Activated CD8-positive, alpha-beta memory T cell treated with anti-CD3 and anti-CD28 coated beads, Interleukin-2, amount 10 ng/mL, durations not matched to agents 7 days and 5 days (primary cell): ENCODE results near the gene FAF1. TPM values are rescaled to one million over a fixed set of nuclear protein-coding genes. Genes with fewer than 3 reads are reported as not detected.
"Not testable (repeated sequence)": the region's sequence is repeated elsewhere in the genome, so short reads cannot be mapped to it uniquely, and the experiment has no call there.

Experiments
- ATAC-seq: fragments of 150-1000 bp; cut with Tn5 transposase; one replicate; pipeline ENCODE4 v1.10.0; 2021; ENCODE audit warnings: moderate library complexity
- CTCF ChIA-PET: fragments of 350-600 bp; sonication (Branson Sonifier 250); formaldehyde crosslinking; loops from one replicate; lab custom pipeline; 2021; ENCODE audit warnings: antibody characterized with exemption; lab: Charles Lee
- DNase-seq: peaks from one replicate; pipeline ENCODE4 v3.0.0-alpha.2; 2020
- H3K27ac Mint-ChIP-seq: one replicate; pipeline ENCODE4 v1.8.0; 2021; ENCODE audit warnings: mild to moderate bottlenecking, mixed read lengths
- H3K27me3 Mint-ChIP-seq: one replicate; pipeline ENCODE4 v1.8.0; 2021; ENCODE audit warnings: mixed read lengths
- H3K36me3 Mint-ChIP-seq: one replicate; pipeline ENCODE4 v1.8.0; 2021; ENCODE audit warnings: mild to moderate bottlenecking, mixed read lengths
- H3K4me1 Mint-ChIP-seq: one replicate; pipeline ENCODE4 v1.8.0; 2021; ENCODE audit warnings: mixed read lengths
- H3K4me3 Mint-ChIP-seq: one replicate; pipeline ENCODE4 v1.8.0; 2021; ENCODE audit warnings: mild to moderate bottlenecking, moderate library complexity, mixed read lengths
- H3K9me3 Mint-ChIP-seq: one replicate; pipeline ENCODE4 v1.8.0; 2022; ENCODE audit warnings: low read depth, mixed read lengths
- total RNA-seq, 2 experiments: library from RNA; stranded (reverse); gene quantifications; one replicate each; pipeline ENCODE4 v1.2.3, GENCODE V29; 2021

Gene FAF1
- total RNA-seq, 2 experiments from 2014 or later = 84.4 to 94.4 TPM

DNA sequence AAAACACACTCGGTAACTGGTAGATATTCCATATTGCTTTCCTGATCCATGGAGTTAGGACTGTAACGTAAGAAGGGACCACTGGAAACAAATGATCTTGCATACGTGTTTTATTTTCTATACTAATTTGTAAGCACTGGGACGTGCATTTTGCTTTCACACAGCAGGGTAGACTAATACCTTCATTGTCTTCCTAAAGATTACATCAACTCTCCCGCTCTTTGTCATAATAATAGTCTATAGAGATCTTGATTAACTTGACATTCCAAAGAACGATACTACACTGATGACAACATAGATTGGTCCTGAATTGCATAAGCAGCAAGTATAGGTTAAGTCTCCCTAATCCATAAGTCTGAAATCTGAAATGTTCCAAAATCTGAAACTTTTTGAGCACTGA lies 166.5 kb downstream of the FAF1 start:
- H3K4me1 Mint-ChIP-seq = peaks cover 6% of the 10 kb centered on the region
- DNase-seq (no peak), ATAC-seq (no peak)
- no peaks in the 10 kb centered on the region for H3K27me3 Mint-ChIP-seq
- no peaks in the 10 kb centered on the region for H3K9me3 Mint-ChIP-seq
- no peak overlapping the region for H3K27ac Mint-ChIP-seq
- peaks cover 7% of the 10 kb centered on the region for H3K36me3 Mint-ChIP-seq
- CTCF ChIA-PET = interaction anchor here (0.6 kb wide), 1 partner anchor 165 kb away, joined by 3 read pairs; no protein-coding TSS in a partner anchor
- no peak overlapping the region for H3K4me3 Mint-ChIP-seq

DNA sequence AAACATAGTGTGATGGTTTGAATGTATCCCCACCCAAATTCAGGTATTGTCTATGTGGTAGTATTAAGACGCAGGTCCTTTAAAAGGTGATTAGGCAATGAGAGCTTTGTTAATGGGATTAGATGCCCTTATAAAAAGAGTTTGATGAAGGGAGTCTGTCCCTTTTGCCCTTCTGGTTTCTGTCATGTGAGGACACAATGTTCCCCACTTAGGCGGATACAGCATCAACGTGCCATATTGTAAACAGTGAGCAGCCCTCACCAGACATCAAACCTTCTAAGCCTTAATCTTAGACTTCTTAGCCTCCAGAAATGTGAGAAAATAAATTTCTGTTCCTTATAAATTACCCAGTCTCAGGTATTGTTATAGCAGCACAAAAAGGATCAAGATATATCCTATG lies 172.8 kb downstream of the FAF1 start:
- Mint-ChIP-seq H3K27ac (no peak overlapping the region), H3K27me3 (no peaks in the 10 kb centered on the region)

DNA sequence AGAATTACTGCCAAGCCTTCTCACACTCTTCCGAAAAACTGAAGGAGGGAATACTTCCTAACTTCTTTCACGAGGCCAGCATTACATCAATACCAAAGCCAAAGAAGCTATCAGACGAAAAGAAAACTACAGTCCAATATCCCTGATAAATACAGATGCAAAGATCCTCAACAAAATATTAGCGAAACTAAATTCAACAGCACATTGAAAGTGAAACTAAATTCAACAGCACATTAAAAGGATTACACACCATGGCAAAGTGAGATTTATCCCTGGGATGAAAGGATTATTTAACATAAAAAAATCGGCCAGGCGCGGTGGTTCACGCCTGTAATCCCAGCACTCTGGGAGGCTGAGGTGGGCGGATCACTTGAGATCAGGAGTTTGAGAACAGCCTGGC lies 176.8 kb downstream of the FAF1 start:
- CTCF ChIA-PET = no interaction called here
- peaks cover 5% of the 10 kb centered on the region for H3K4me1 Mint-ChIP-seq
- DNase-seq = no peak
- peaks cover 31% of the 10 kb centered on the region for H3K36me3 Mint-ChIP-seq
- H3K4me3 Mint-ChIP-seq = no peak overlapping the region
- no peak for ATAC-seq
- no peaks in the 10 kb centered on the region for H3K9me3 Mint-ChIP-seq
- H3K27ac Mint-ChIP-seq = no peak overlapping the region
- H3K27me3 Mint-ChIP-seq = no peaks in the 10 kb centered on the region

More for the DNA sequence above, 172.8 kb downstream of the FAF1 start:
- Mint-ChIP-seq H3K4me1 (peaks cover 5% of the 10 kb centered on the region), H3K9me3 (no peaks in the 10 kb centered on the region), H3K4me3 (no peak overlapping the region), H3K36me3 (peaks cover 24% of the 10 kb centered on the region)
- ATAC-seq (no peak), DNase-seq (no peak)
- CTCF ChIA-PET = interaction anchor here (1.1 to 1.4 kb wide), 2 partner anchors 12 to 13 kb away, joined by 3 to 4 read pairs; no protein-coding TSS in a partner anchor

DNA sequence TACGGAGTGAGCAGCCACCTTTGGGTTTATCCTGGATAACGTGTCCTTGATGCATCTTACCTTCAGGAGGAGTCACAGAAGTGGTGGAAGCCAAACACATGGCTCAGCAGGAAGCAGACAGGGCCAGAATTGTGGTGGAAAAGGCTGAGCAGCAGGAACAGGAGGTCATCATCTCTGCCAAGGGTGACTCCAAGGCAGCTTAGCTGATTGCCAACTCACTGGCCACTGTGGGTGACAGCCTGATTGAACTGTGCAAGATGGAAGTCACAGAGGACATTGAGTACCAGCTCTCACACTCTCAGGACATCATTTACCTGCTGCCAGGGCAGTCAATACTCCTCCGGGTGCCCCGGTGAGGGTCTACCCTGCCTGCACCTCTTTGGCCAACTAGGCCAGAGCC lies 179.3 kb downstream of the FAF1 start:
- Mint-ChIP-seq H3K27me3 (no peaks in the 10 kb centered on the region), H3K4me3 (no peak overlapping the region), H3K9me3 (no peaks in the 10 kb centered on the region), H3K27ac (no peak overlapping the region), H3K4me1 (peaks cover 5% of the 10 kb centered on the region), H3K36me3 (peaks cover 19% of the 10 kb centered on the region)
- DNase-seq (no peak), ATAC-seq (no peak)
- CTCF ChIA-PET = no interaction called here

DNA sequence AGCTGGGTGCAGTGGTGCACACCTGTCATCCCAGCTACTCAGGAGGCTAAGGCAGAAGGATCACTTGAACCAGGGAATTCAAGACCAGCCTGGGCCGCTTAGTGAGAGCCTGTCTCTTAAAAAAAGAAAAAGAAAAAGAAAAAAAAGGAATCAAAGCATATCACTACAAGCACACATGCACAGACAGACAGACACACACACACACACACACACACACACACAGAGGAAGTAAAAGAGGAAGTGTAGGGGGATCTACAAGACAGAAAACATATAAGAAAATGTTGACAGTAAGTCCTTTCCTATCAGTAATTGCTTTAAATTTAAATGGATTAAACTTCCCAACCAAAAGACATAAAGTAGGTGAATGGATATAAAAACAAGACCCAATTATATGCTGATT lies 180.3 kb downstream of the FAF1 start:
- CTCF ChIA-PET = interaction anchor here (8.3 kb wide), 1 partner anchor 411 kb away, joined by 69 read pairs; no protein-coding TSS in a partner anchor

DNA sequence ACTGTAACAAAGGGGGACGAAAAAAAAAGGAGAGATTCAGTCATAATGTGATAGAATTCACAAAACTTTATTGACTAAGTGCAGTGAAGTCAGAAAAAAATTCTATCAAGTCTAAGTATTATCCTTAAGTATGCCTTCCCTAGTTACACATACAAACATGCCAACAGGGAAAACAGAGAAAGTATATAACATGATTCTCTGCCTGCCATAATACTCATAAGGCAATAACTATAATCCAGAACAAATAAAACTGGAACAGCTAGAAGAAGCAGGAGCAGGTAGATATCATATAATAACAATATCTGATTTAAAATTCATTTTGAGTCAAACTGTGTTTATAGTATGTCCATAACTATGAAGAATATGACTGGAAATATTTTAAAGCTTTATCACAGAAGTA lies 184.3 kb downstream of the FAF1 start:
- CTCF ChIA-PET = interaction anchor here (0.7 to 8.3 kb wide), 4 partner anchors 178 to 415 kb away, joined by 4 to 69 read pairs (median 6); no protein-coding TSS in a partner anchor
- H3K4me3 Mint-ChIP-seq = no peak overlapping the region
- no peaks in the 10 kb centered on the region for H3K4me1 Mint-ChIP-seq
- no peaks in the 10 kb centered on the region for H3K9me3 Mint-ChIP-seq
- H3K36me3 Mint-ChIP-seq = peaks cover 8% of the 10 kb centered on the region
- no peaks in the 10 kb centered on the region for H3K27me3 Mint-ChIP-seq
- no peak for ATAC-seq
- H3K27ac Mint-ChIP-seq = no peak overlapping the region
- DNase-seq = no peak

More for the DNA sequence above, 180.3 kb downstream of the FAF1 start:
- Mint-ChIP-seq H3K36me3 (peaks cover 15% of the 10 kb centered on the region), H3K4me1 (peaks cover 5% of the 10 kb centered on the region), H3K4me3 (no peak overlapping the region), H3K9me3 (no peaks in the 10 kb centered on the region), H3K27ac (no peak overlapping the region), H3K27me3 (no peaks in the 10 kb centered on the region)
- ATAC-seq (no peak), DNase-seq (no peak)

DNA sequence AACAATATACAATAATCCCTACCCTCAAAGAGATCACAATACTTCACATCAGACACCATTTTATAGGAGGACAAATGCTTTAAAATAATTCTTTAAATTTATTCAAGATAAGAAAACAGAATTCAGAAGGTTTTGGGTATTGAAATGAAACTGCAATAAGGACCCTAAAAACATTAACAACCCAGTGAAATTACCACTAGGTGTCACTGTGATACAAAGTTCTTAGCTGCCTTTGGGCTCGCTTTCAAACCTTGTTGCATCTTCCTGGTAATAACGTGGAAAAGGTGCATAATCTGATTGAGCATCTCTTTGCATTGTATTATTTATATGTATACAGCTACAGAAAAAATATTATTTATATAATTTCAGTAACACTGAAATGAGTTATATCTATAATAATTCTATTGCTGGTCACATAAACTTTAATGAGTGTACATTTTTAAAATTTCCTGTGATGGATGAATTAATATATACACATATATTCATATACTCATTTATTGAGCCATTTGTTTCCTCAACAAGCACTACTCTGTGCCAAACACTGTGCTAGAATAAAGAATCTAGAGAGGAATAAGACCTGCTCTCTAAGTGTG lies 185.2 kb downstream of the FAF1 start:
- H3K4me1 Mint-ChIP-seq = no peaks in the 10 kb centered on the region
- no peaks in the 10 kb centered on the region for H3K27me3 Mint-ChIP-seq
- DNase-seq (no peak), ATAC-seq (no peak)
- no peaks in the 10 kb centered on the region for H3K36me3 Mint-ChIP-seq
- H3K4me3 Mint-ChIP-seq = no peak overlapping the region
- no peaks in the 10 kb centered on the region for H3K9me3 Mint-ChIP-seq
- no peak overlapping the region for H3K27ac Mint-ChIP-seq
- CTCF ChIA-PET = interaction anchor here (0.8 to 8.3 kb wide), 14 partner anchors 10 to 456 kb away, joined by 3 to 69 read pairs (median 4); no protein-coding TSS in a partner anchor

DNA sequence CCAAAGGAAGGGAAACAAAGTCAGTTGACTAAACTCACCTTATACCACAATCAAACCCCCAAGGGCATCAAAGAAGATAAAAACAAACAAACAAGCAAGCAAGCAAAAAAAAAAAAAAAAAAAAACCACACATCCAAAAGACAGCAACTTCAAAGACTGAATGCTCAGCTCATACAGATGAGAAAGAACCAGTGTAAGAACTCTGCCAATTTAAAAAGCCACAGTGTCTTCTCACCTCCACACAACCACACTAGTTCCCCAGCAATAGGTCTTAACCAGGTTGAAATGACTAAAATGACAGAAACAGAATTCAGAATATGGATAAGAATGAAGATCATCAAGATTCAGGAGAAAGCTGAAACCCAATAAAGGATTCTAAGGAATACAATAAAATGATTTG lies 193.4 kb downstream of the FAF1 start:
- H3K4me3 Mint-ChIP-seq = no peak overlapping the region

DNA sequence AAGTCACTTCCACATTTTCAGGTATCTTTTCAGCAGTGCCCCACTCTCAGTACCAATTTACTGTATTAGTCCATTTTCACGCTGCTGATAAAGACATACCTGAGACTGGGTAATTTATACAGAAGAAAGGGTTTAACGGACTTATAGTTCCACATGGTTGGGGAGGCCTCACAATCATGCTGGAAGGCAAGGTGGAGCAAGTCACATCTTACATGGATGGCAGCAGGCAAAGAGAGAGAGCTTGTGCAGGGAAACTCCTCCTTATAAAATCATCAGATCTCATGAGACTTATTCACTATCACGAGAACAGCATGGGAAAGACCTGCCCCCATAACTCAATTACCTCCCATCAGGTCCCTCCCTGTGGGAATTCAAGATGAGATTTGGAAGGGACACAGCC lies 203.5 kb downstream of the FAF1 start:
- Mint-ChIP-seq H3K9me3 (peaks cover 19% of the 10 kb centered on the region), H3K36me3 (peaks cover 43% of the 10 kb centered on the region)
- DNase-seq, H3K27me3 Mint-ChIP-seq, H3K4me1 Mint-ChIP-seq, H3K27ac Mint-ChIP-seq, H3K4me3 Mint-ChIP-seq, CTCF ChIA-PET, ATAC-seq: not testable (repeated sequence)

More for the DNA sequence above, 193.4 kb downstream of the FAF1 start:
- H3K4me1 Mint-ChIP-seq = peaks cover 9% of the 10 kb centered on the region
- H3K36me3 Mint-ChIP-seq = peaks cover 14% of the 10 kb centered on the region
- CTCF ChIA-PET = interaction anchor here (1.1 to 1.2 kb wide), 2 partner anchors 106 to 422 kb away, joined by 3 read pairs; no protein-coding TSS in a partner anchor
- DNase-seq = no peak
- H3K27me3 Mint-ChIP-seq = no peaks in the 10 kb centered on the region
- H3K27ac Mint-ChIP-seq = no peak overlapping the region
- no peak for ATAC-seq
- peaks cover 2% of the 10 kb centered on the region for H3K9me3 Mint-ChIP-seq

DNA sequence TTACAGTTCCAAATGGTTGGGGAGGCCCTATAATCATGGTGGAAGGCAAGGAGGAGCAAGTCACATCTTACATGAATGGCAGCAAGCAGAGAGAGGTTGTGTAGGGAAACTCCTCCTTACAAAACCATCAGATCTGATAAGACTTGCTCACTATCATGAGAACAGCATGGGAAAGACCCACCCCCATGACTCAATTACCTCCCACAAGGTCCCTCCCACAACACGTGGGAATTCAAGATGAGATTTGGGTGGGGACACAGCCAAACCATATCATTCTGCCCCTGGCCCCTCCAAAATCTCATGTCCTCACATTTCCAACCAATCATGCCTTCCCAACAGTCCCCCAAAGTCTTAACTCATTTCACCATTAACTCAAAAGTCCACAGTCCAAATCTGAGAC lies 205.3 kb downstream of the FAF1 start:
- not testable (repeated sequence) for H3K27ac Mint-ChIP-seq, ATAC-seq, H3K4me3 Mint-ChIP-seq, DNase-seq, H3K4me1 Mint-ChIP-seq, H3K27me3 Mint-ChIP-seq
- CTCF ChIA-PET = interaction anchor here (0.7 kb wide), 1 partner anchor 20 kb away, joined by 3 read pairs; no protein-coding TSS in a partner anchor
- H3K9me3 Mint-ChIP-seq = peaks cover 17% of the 10 kb centered on the region
- H3K36me3 Mint-ChIP-seq = peaks cover 36% of the 10 kb centered on the region

DNA sequence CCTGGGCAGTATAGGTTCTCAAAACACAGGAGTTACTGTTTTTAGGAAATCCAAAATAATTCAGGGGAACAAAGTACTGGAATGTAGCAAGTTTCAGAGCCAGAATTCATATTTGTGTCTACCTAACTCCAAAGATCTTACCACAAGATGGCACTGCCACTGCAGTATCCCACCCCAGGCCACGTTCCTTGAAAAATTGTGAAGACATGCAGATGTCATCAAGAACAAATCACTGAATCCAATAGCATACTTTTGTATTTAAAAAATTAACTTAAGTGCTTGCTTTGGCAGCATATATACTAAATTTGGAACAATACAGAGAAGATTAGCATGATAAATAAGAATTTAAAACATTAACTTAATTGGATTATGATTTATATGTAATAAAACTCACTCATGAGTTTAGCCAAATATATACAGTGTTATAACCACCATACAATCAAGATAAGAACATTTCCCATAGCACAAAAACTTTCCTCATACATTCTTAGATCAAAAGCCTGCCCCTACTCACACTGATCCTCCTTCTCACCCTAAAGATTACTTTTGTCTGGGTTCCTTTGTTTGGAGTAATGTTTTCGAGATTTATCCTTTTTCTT lies 209.9 kb downstream of the FAF1 start:
- Mint-ChIP-seq H3K27ac (no peak overlapping the region), H3K4me1 (no peaks in the 10 kb centered on the region), H3K36me3 (peaks cover 13% of the 10 kb centered on the region), H3K4me3 (no peak overlapping the region), H3K9me3 (peaks cover 2% of the 10 kb centered on the region), H3K27me3 (no peaks in the 10 kb centered on the region)
- DNase-seq = no peak
- no peak for ATAC-seq
- CTCF ChIA-PET = interaction anchor here (0.7 to 1.1 kb wide), 2 partner anchors 436 to 439 kb away, joined by 3 to 4 read pairs; no protein-coding TSS in a partner anchor

DNA sequence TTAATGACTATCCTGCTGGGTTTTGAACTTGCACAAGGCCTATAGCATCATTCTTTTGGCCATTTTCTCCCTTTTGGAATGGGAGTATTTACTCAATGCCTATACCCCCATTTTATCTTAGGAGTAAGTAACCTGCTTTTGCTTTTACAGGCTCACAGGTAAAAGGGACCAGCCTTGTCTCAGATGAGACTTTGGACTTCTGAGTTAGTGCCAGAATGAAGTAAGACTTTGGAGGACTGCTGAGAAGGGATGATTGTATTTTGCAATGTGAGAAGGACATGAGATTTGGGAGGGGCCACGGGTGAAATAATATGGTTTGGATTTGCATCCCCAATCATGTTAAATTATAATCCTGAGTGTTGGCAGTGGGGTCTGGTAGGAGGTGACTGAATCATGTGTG lies 212.7 kb downstream of the FAF1 start:
- CTCF ChIA-PET = no interaction called here
- no peaks in the 10 kb centered on the region for H3K27me3 Mint-ChIP-seq
- no peak for ATAC-seq
- H3K36me3 Mint-ChIP-seq = peaks cover 17% of the 10 kb centered on the region
- DNase-seq = no peak
- H3K9me3 Mint-ChIP-seq = no peaks in the 10 kb centered on the region
- H3K4me3 Mint-ChIP-seq = no peak overlapping the region
- no peak overlapping the region for H3K27ac Mint-ChIP-seq
- H3K4me1 Mint-ChIP-seq = peaks cover 1% of the 10 kb centered on the region

DNA sequence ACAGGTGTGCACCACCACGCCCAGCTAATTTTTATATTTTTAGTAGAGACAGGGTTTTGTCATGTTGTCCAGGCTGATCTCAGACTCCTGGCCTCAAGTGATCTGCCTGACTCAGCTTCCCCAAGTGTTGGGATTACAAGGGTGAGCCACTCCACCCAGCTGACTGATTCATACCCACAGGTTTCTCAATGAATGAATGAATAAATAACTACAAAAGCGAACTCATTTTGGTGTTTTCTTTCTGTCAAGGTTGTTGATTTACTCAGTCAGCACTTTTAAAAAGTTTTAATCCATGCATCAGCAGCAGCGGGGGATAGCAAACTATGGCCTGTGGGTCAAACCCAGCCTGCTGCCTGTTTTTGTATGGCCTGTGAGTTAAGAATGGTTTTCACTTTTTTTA lies 217.5 kb downstream of the FAF1 start:
- Mint-ChIP-seq H3K9me3 (no peaks in the 10 kb centered on the region), H3K36me3 (peaks cover 28% of the 10 kb centered on the region), H3K4me1 (peaks cover 1% of the 10 kb centered on the region), H3K27me3 (no peaks in the 10 kb centered on the region), H3K4me3 (no peak overlapping the region), H3K27ac (no peak overlapping the region)
- no peak for ATAC-seq
- CTCF ChIA-PET = no interaction called here
- DNase-seq = no peak

DNA sequence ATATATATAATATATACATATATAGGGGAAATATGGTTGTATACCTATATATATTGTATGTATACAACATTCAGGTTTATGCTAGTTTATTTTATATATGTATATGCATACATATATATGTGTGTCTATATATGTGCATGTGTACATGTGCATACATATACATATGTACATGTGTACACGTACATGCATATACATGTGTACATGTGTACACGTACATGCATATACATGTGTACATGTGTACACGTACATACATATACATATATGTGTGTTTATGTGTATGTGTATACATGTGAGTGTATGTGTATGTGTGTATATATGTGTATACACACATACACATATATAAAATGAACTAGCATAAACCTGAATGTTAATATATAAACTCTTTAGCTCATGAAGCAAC lies 220.9 kb downstream of the FAF1 start:
- CTCF ChIA-PET = no interaction called here
- Mint-ChIP-seq H3K27ac (no peak overlapping the region), H3K4me1 (peaks cover 2% of the 10 kb centered on the region), H3K9me3 (no peaks in the 10 kb centered on the region), H3K36me3 (peaks cover 19% of the 10 kb centered on the region), H3K27me3 (no peaks in the 10 kb centered on the region), H3K4me3 (no peak overlapping the region)
- DNase-seq = no peak
- no peak for ATAC-seq
